Measurements from ENCODE around the gene ING3.

- TF ChIP-seq, protein P1, sequence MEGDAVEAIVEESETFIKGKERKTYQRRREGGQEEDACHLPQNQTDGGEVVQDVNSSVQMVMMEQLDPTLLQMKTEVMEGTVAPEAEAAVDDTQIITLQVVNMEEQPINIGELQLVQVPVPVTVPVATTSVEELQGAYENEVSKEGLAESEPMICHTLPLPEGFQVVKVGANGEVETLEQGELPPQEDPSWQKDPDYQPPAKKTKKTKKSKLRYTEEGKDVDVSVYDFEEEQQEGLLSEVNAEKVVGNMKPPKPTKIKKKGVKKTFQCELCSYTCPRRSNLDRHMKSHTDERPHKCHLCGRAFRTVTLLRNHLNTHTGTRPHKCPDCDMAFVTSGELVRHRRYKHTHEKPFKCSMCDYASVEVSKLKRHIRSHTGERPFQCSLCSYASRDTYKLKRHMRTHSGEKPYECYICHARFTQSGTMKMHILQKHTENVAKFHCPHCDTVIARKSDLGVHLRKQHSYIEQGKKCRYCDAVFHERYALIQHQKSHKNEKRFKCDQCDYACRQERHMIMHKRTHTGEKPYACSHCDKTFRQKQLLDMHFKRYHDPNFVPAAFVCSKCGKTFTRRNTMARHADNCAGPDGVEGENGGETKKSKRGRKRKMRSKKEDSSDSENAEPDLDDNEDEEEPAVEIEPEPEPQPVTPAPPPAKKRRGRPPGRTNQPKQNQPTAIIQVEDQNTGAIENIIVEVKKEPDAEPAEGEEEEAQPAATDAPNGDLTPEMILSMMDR (IDR thresholded peaks at IDR 0.05 in 8 of 11, conservative IDR thresholded peaks at IDR 0.05 in 3 of 11), result no peak
- TF ChIP-seq POLR2A (IDR thresholded peaks at IDR 0.05), result no peak
Observed at GRCh38 chr7:121026159-121026558, 75.6 kb downstream of the ING3 start.
